ENCODE data around the gene MICAL2.

The MICAL2 gene

DNA sequence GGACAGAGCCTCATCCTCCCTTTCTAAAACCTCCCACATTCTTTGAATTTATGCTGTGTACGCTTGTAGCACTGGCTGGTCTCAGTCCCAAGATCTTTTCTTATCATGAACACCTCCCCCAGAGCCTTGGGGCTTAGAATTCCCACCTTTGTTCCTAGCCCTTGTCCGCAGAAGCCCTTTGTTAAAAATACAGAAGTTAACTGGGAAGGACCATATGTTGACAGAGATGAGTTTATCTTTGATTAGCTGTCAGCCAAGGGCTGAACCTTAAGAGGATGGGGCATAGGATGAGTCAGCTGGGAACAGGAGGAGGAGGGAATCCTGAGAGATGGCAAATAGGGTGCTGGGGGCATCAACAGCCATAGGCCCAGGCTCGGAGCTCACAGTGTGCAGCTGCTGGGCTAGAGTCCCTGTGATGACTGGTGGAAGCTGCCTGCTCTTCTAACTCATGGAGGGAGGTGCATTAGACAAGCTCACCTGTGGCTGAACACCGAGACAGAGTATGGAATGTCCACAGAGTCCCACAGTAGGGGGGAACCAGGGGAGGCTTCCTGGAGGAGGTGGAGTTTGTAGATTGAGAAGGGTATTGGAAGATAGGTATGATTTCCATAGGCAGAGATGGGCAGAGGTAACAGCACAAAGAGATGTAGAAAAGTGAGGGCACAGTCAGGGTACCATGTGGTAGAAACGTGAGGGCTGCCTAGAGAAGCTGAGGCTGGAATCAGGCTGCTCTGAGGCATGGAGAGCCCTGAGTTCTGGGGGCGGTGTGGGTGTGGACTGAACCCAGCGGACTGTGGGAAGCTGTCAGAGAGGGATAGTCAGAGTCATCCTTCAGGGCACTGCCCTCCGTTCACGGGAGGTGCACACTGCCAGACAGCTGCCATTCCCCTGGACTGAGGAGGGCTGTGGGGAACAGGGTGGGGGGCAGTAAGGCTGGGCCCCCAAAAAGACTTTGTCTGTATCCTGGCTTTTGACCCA, 9.9 kb downstream of the MICAL2 start:
- DNase-seq = no peak

- no peak for DNase-seq
These were observed 10.6 kb downstream of the MICAL2 start for GRCh38 chr11:12121011-12121410.

DNA sequence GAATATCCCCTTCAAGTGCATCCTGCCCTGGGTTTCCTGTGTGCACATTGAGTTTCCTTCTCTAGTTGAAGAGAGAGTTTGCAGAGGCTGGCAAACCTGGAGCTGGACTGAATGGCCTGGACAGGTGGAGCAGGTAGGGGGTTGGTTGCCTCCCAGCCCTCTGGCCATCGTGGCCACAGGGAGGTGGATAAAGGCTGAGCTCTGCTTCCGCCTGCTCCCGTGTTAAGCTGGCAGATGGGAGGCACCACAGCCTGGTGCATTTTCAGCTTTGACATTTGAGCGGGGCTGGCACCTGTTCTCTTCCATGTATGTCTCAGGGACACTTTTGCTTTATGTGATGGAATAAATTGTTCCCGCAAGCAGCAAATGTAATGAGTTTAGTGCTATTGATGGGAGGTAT, 11.1 kb downstream of the MICAL2 start:
- no peak for DNase-seq

DNA sequence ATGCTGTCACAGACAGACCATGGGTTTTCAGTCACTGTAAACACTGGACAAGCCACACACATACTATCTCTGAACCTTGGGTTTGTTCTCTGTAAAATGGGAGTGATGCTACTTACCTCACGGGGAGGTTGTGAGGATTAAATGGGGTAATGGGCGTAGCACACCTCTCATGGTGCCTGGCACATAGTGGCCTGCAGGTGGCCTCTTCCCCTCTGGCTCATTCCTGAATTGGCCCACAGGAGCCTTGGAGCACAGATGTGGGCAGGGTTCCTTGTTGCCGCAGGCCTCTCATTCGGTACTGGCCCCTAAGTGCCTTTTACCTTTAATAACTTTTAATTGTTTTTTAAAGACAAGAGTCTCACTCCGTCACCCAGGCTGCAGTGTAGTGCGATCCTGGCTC, 11.7 kb downstream of the MICAL2 start:
- no peak for DNase-seq

DNA sequence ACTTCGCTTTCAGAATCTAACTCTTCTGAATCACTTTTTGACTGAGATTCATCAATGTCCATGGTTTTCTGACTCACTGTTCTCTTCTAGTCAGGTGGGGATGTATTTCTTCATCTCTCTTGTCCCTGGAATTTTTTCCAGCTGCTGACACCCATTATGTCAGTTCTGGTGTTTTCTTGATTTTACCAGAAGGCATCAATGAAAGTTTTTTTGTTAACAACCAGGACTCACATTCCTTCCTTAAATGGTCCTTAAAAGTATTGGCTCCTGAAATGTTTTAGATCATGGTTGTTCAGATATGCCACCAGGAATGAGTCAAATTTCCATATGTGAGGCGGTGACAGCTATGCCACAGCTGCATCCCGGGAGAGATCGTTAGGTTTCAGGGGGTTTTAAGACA, 12.9 kb downstream of the MICAL2 start:
- no peak for DNase-seq

DNA sequence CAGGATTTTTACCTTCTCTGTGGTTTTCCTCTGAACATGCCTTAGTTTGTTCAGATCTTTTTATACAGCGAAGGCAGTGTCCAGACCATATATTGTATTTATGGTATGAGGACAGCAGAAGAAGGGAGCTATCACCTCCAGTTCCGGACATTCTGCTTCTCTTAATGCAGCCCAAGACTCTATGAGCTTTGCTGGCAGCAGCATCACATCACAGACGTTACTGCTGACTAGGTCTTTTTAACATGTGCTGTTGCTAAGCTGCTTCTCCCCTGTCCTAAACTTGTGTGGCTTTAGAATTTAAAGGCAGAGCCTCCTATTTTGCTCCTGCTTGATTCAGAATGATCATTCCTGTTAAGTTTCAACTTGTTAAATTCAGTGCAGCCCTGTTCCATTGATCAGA, 13.4 kb downstream of the MICAL2 start:
- DNase-seq = no peak

- DNase-seq = no peak
These were observed 13.9 kb downstream of the MICAL2 start for GRCh38 chr11:12124306-12124705.

DNA sequence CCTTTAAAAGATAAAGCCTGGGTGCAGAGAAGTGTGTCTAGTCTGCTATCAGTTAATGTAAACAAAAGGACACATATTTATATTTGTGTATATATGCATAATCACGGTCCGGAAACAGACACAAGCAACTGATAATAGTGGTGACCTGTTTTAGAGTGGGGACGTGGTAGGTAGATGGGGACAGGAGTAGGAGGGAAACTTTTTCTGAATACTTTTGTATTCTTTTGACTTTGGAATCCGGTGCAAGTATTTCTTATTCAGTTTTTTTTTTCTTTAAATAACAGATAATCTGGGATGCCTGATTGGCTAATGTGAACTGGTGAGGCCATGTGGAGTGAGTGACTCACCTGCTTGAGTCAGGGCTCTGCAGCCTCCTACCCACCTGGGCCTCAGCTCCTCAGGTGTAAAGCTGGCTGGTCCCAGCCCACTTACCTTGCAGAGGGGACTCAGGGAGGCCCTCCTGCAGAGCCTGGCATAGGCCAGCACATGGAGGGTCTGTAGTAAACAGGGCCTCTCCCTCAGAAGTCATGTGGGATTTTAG, 15.3 kb downstream of the MICAL2 start:
- no peak for DNase-seq

DNA sequence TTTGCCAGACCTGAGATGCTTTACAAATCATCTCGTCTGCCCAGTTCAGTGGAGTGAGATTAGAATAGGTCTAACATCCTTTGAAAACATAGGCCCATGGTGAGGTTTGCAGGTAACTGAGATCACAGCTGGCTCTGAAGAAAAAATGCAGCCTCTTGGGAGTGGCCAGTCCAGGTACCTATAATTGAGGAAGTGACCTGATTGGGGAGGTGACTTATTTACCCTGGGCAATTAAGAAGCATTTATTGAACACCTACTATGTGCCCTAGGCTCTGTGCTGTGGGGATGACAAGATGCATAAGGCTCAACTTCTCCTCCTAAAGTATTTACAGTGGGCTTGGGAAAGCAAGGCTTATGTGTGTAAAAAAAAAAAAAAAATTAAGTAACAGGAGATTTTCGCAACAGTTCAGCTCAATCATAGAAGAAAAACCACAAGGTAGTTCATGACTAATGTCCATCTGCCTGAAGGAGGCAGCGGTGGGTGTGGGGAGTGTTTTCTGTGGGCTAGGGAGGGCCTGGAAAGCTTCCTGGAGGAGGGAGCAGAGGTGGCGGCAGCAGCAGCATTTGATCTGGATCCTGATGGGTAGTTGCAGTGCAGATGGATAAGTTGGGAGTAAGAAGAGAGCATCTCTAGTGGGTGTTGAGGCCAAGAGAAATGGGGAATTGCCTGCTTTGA, 16.1 kb downstream of the MICAL2 start:
- no peak for DNase-seq

DNA sequence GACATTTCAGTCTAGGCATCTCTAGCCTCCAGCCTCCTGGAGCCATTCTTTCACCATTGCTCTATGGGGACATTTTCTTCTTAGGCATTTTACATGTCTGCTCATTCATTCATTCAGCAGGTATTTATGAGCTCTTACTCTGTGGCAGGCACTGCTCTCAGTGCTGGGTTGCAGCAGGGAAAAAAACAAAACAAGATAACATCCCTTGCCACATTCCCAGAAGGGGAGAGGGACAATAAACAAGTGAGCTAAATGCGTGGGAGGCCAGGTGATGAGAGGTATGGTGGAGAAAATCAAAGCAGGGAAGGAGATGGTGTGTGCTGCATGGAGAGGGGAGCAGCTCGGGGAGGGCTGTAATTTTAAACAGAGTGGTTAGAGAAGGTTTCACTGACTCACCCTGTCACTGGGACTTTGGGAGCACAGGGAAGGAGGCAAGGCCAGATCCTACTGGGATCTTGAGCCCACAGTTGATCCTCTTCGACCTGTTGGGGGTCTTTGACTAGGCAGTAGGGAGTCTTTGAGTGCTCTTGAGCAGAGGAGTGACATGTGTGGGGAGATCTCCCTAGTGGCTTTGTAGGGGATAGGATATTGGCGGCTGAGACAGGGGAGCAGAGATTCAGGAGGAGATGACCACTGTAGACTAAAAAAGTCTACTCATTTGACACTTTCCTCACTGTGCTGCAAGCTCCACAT, 17.0 kb downstream of the MICAL2 start:
- DNase-seq = no peak

DNA sequence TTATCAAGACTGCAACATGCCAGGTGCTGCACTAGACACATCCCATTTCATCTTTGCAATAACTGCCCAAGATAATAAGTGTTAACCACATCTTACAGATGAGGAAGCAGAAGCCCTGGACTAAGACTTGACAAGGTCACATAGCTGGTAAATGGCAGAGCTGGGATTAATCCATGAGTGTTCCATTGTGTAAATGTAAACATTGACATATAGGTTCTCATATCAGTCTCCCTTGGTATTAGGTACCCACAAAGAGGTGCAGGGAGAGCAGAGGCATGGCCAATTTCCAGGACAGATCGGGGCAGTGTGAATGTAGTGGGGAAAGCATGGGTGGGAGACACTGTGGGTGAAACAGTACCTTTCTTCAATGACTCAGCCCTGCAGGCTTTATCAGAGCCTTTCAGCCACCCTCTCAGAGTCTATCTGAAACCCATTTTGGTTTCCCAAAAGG, 17.9 kb downstream of the MICAL2 start:
- DNase-seq = no peak

- no peak for DNase-seq
These were observed 18.8 kb downstream of the MICAL2 start for GRCh38 chr11:12129227-12129626.

- DNase-seq = no peak
These were observed 20.0 kb downstream of the MICAL2 start for GRCh38 chr11:12130180-12130980.

- no peak for DNase-seq
These were observed 21.8 kb downstream of the MICAL2 start for GRCh38 chr11:12131943-12132789.

- no peak for DNase-seq
These were observed 22.4 kb downstream of the MICAL2 start for GRCh38 chr11:12132790-12133145.

GRCh38 chr11:12133547-12134235, 23.3 kb downstream of the MICAL2 start:
- DNase-seq = no peak

DNA sequence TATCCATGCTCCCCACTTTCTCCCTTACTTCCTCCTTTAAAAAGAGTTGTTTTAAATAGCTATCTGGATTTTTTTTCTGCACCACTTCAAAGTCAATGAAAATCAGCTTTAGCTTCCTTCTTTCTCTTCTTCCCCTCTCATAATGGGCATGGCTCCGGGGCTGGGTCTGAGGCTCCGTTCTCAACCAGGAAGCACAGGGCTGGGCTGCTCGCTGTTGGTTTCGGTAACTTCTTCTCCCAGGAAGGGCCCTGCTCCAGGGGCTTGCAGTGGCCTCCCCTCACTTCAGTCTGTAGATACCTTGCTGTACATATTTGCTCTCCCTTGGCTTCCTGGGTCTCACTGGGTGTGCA, 23.8 kb downstream of the MICAL2 start:
- DNase-seq = no peak

DNA sequence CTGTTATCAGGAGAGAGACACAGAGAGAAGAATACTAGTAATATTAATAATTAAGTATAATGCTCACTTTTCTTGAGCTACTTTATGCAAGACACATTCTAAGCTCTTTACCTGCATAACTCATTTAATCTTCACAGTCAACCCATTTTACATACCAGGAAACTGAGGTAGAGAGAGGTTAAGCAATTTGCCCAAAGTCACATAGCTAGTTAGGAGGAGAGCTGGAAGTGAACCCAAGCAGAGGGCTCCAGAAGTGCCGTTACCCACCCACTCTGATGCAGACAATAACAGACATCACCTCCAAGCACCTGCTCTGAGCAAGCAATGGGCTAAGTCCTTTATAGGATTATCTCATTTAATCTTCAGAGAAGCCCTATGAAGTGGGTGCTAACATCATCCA, 24.8 kb downstream of the MICAL2 start:
- no peak for DNase-seq

- DNase-seq = no peak
These were observed 26.8 kb downstream of the MICAL2 start for GRCh38 chr11:12137005-12137690.

All from T-helper 9 cell (primary cell).